Neural crest cell (in vitro differentiated cells): Measurements from ENCODE around the gene GCNA. TPM values are rescaled to one million over a fixed set of nuclear protein-coding genes. Genes with fewer than 3 reads are reported as not detected.
"Not testable (repeated sequence)": the region's sequence is repeated elsewhere in the genome, so short reads cannot be mapped to it uniquely, and the experiment has no call there.

Source experiments
- DNase-seq: peaks from one replicate; pipeline ENCODE4 v3.0.0; 2021; ENCODE audit warnings: low read depth, mixed read lengths, low spot score
- H3K27ac Mint-ChIP-seq: one replicate; pipeline ENCODE4 v1.8.0; 2021; ENCODE audit warnings: mild to moderate bottlenecking, mixed read lengths; ENCODE audit not compliant: unreplicated experiment
- H3K27me3 Mint-ChIP-seq: 2 replicates; pipeline ENCODE4 v1.8.0; 2021; ENCODE audit warnings: low read depth, mild to moderate bottlenecking, mixed read lengths
- H3K36me3 Mint-ChIP-seq: 2 replicates; pipeline ENCODE4 v1.8.0; 2021; ENCODE audit warnings: low read depth, mild to moderate bottlenecking, mixed read lengths
- H3K4me1 Mint-ChIP-seq: 2 replicates; pipeline ENCODE4 v1.8.0; 2021; ENCODE audit warnings: mixed read lengths
- H3K4me3 Mint-ChIP-seq: one replicate; pipeline ENCODE4 v1.8.0; 2021; ENCODE audit warnings: mild to moderate bottlenecking, mixed read lengths
- H3K9me3 Mint-ChIP-seq: 2 replicates; pipeline ENCODE4 v1.8.0; 2021; ENCODE audit warnings: mixed read lengths
- CTCF ChIP-seq: fragments of 200-600 bp; sonication (generic); conservative IDR thresholded peaks from 2 replicates; pipeline ENCODE4 v1.5.0; 2021; ENCODE audit warnings: antibody characterized with exemption, mild to moderate bottlenecking
- total RNA-seq: library from RNA; stranded (reverse); gene quantifications from 2 replicates; pipeline ENCODE4 v1.2.1, GENCODE V29; 2021

GCNA gene
- total RNA-seq, 1 donor from 2014 or later: 2.0 TPM

GRCh38 chrX:71660562-71661416 lies 82.6 kb downstream of the GCNA start:
- Mint-ChIP-seq H3K27ac (no peak overlapping the region), H3K27me3 (no peaks in the 10 kb centered on the region), H3K4me1 (no peaks in the 10 kb centered on the region), H3K36me3 (peaks cover 3% of the 10 kb centered on the region), H3K4me3 (no peak overlapping the region), H3K9me3 (peaks cover 8% of the 10 kb centered on the region)
- no peak for TF ChIP-seq CTCF
- DNase-seq: no peak

- DNase-seq: no peak
- peaks cover 3% of the 10 kb centered on the region for H3K9me3 Mint-ChIP-seq
- no peak overlapping the region for H3K27ac Mint-ChIP-seq
- no peak for TF ChIP-seq CTCF
- H3K27me3 Mint-ChIP-seq: no peaks in the 10 kb centered on the region
- no peak overlapping the region for H3K4me3 Mint-ChIP-seq
- H3K4me1 Mint-ChIP-seq: no peaks in the 10 kb centered on the region
- H3K36me3 Mint-ChIP-seq: no peaks in the 10 kb centered on the region
These were observed 83.7 kb downstream of the GCNA start for GRCh38 chrX:71661919-71662318.

- H3K4me1 Mint-ChIP-seq, H3K36me3 Mint-ChIP-seq, H3K9me3 Mint-ChIP-seq, H3K4me3 Mint-ChIP-seq, H3K27me3 Mint-ChIP-seq, H3K27ac Mint-ChIP-seq, DNase-seq: not testable (repeated sequence)
These were observed 84.4 kb downstream of the GCNA start for GRCh38 chrX:71662654-71663053.

Other genes with a start within 250 kb of the GCNA start
- gene TAF1, start 212.1 kb upstream of the GCNA start, total RNA-seq: 31.9 and 37.1 TPM in 2 replicates
- gene OGT, start 45.3 kb upstream of the GCNA start, total RNA-seq: 121 and 130 TPM in 2 replicates
- not detected in 2 replicates for gene CXCR3, start 40.1 kb downstream of the GCNA start, total RNA-seq
- not detected in 2 replicates for gene CXorf49, start 139.8 kb downstream of the GCNA start, total RNA-seq
- not detected in 2 replicates for gene CXorf49B, start 184.9 kb downstream of the GCNA start, total RNA-seq